ENCODE measurements around the gene TRIM44. TPM values are rescaled to one million over a fixed set of nuclear protein-coding genes. Genes with fewer than 3 reads are reported as not detected.

The TRIM44 gene
- polyA plus RNA-seq, 2 of the 4 experiments (the other 2 are of a cell fraction) = 19.3 to 70.4 TPM

GRCh38 chr11:35614939-35615569, 47.5 kb upstream of the TRIM44 start:
- TF ChIP-seq JUN (IDR thresholded peaks at IDR 0.05) (no peak), RFX5 (IDR thresholded peaks at IDR 0.05) (no peak), ESRRA (IDR thresholded peaks at IDR 0.05; ENCODE audit: borderline replicate concordance, low read length) (no peak), NPAS2 (CRISPR knock-in tag; IDR thresholded peaks at IDR 0.05; ENCODE audit: borderline replicate concordance) (no peak), CBX8 (IDR thresholded peaks at IDR 0.05) (no peak), HEYL (CRISPR knock-in tag; IDR thresholded peaks at IDR 0.05) (no peak), NR3C1 (IDR thresholded peaks at IDR 0.05) (no peak), HDAC2 (IDR thresholded peaks at IDR 0.05) (no peak), RCOR1 (IDR thresholded peaks at IDR 0.05; ENCODE audit: low read depth, low read length) (no peak), EHMT2 (IDR thresholded peaks at IDR 0.05; ENCODE audit: low read depth) (no peak), SMC3 (IDR thresholded peaks at IDR 0.05) (no peak), E2F6 (IDR thresholded peaks at IDR 0.05; ENCODE audit: borderline replicate concordance, low read depth) (no peak), CEBPB (IDR thresholded peaks at IDR 0.05) (no peak), JUNB (IDR thresholded peaks at IDR 0.05) (no peak), POLR2A (IDR thresholded peaks at IDR 0.05; ENCODE audit: low read length) (no peak), RARB (CRISPR knock-in tag; IDR thresholded peaks at IDR 0.05) (no peak), SREBF2 (IDR thresholded peaks at IDR 0.05) (no peak), FOXS1 (CRISPR knock-in tag; IDR thresholded peaks at IDR 0.05) (no peak), HOXB5 (CRISPR knock-in tag; IDR thresholded peaks at IDR 0.05) (no peak), PBX3 (IDR thresholded peaks at IDR 0.05) (no peak)
- ChIA-PET CTCF (interaction anchor here (0.8 to 7.3 kb wide), 25 partner anchors 11 to 887 kb away, joined by 3 to 60 read pairs (median 4); no protein-coding TSS in a partner anchor), POLR2A (no interaction called here)
- Histone ChIP-seq H3K27ac (no peak overlapping the region), H3K9me3 (no peaks in the 10 kb centered on the region), H3K4me2 (peak overlapping the region; percentile 15; the same call in 1 of the 3 replicates), H3K4me3 (no peak overlapping the region), H3K4me1 (peaks cover 24% of the 10 kb centered on the region; the same call in 2 of the 3 replicates)
- WGBS (ENCODE audit: missing lambda C conversion rate) = 22% methylated on average over 1 of the region's 1 CpG
- DNase-seq (ENCODE audit: low read depth in 1 of 2, low spot score in 1 of 2) (no peak), ATAC-seq (no peak), FAIRE-seq (no peak)

- 19% methylated on average over 8 of the region's 8 CpGs for WGBS (ENCODE audit: missing lambda C conversion rate)
- FAIRE-seq = no peak
Measured at GRCh38 chr11:35615921-35616900, 46.4 kb upstream of the TRIM44 start.

More at GRCh38 chr11:35615921-35616900, 46.4 kb upstream of the TRIM44 start:
- DNase-seq (ENCODE audit: low read depth in 1 of 2, low spot score in 1 of 2) = peak; percentile 52 to 64
- Histone ChIP-seq H3K4me3 (no peak overlapping the region), H3K4me1 (peaks cover 36% of the 10 kb centered on the region; the same call in 2 of the 3 replicates), H3K9me3 (no peaks in the 10 kb centered on the region), H3K27ac (no peak overlapping the region), H3K4me2 (0 out of 3 replicates have a peak overlapping the region, but pooled peaks have one; percentile 6)
- TF ChIP-seq REST (IDR thresholded peaks at IDR 0.05) (no peak), HOXB5 (CRISPR knock-in tag; IDR thresholded peaks at IDR 0.05) (0 out of 2 replicates have a peak, but pooled peaks have one; percentile 76), CTCF (IDR thresholded peaks at IDR 0.05) (peak; percentile 89), SMC3 (IDR thresholded peaks at IDR 0.05) (peak; percentile 79), RAD21 (conservative IDR thresholded peaks at IDR 0.05 in 1 of 2, IDR thresholded peaks at IDR 0.05 in 1 of 2) (peak; percentile 91 to 92)
- no peak for ATAC-seq
- ChIA-PET POLR2A (no interaction called here), CTCF (interaction anchor here (0.6 to 7.3 kb wide), 36 partner anchors 10 to 886 kb away, joined by 3 to 60 read pairs (median 4); no protein-coding TSS in a partner anchor)

Data from A549 (cell line).